Smooth muscle cell (in vitro differentiated cells): Measurements from ENCODE around the gene MYMK. TPM values are rescaled to one million over a fixed set of nuclear protein-coding genes. Genes with fewer than 3 reads are reported as not detected.

Source experiments
- DNase-seq: peaks from one replicate; lab custom pipeline; 2025; ENCODE audit not compliant: unreplicated experiment; lab: John Stamatoyannopoulos, UW
- H2AFZ ChIP-seq: fragments of 200-600 bp; sonication (generic); 2 replicates; pipeline ENCODE4 v1.6.0; 2016; ENCODE audit warnings: antibody characterized with exemption, low read depth, mild to moderate bottlenecking
- H3F3A ChIP-seq: fragments of 200-600 bp; sonication (generic); 2 replicates; pipeline ENCODE4 v1.6.0; 2017; ENCODE audit warnings: antibody characterized with exemption, low read depth
- H3K27ac ChIP-seq: fragments of 200-600 bp; sonication (generic); 2 replicates; pipeline ENCODE4 v1.5.1; 2016; ENCODE audit warnings: low read depth, mild to moderate bottlenecking
- H3K27me3 ChIP-seq: fragments of 200-600 bp; sonication (generic); 2 replicates; pipeline ENCODE4 v1.6.1; 2016; ENCODE audit warnings: low read depth, mild to moderate bottlenecking
- H3K36me3 ChIP-seq: fragments of 200-600 bp; sonication (generic); 2 replicates; pipeline ENCODE4 v1.5.1; 2016; ENCODE audit warnings: low read depth
- H3K4me1 ChIP-seq: fragments of 200-600 bp; sonication (generic); 2 replicates; pipeline ENCODE4 v1.5.1; 2016; ENCODE audit warnings: low read depth
- H3K4me2 ChIP-seq: fragments of 200-600 bp; sonication (generic); 2 replicates; pipeline ENCODE4 v1.6.0; 2016; ENCODE audit warnings: mild to moderate bottlenecking
- H3K4me3 ChIP-seq: fragments of 200-600 bp; sonication (generic); 2 replicates; pipeline ENCODE4 v1.5.1; 2016; ENCODE audit warnings: mild to moderate bottlenecking
- H3K79me2 ChIP-seq: fragments of 200-600 bp; sonication (generic); 2 replicates; pipeline ENCODE4 v1.6.0; 2016; ENCODE audit warnings: low read depth, mild to moderate bottlenecking
- H3K9ac ChIP-seq: fragments of 200-600 bp; sonication (generic); 2 replicates; pipeline ENCODE4 v1.6.0; 2016; ENCODE audit warnings: low read depth
- H3K9me3 ChIP-seq: fragments of 200-600 bp; sonication (generic); replicated peaks from 2 replicates; pipeline ENCODE4 v1.5.1; 2016; ENCODE audit warnings: low read depth
- H4K20me1 ChIP-seq: fragments of 200-600 bp; sonication (generic); 2 replicates; pipeline ENCODE4 v1.6.0; 2016; ENCODE audit warnings: low read depth
- CTCF ChIP-seq: fragments of 200-600 bp; sonication (generic); IDR thresholded peaks from 2 replicates; pipeline ENCODE4 v1.5.1; 2017; ENCODE audit warnings: borderline replicate concordance, mild to moderate bottlenecking, antibody characterized with exemption; ENCODE audit not compliant: insufficient read depth, poor library complexity, severe bottlenecking
- WGBS: methylation state at CpG from one replicate; pipeline ENCODE4 v1.1.7; 2016; ENCODE audit warnings: low lambda C conversion rate; 5-methylcytosine and 5-hydroxymethylcytosine counted together
- polyA plus RNA-seq: library from polyadenylated mRNA; unstranded; fragments of >200 nt; fragmentation: Nextera tagmentation; extraction: Ambion mirVana; gene quantifications from 2 replicates; pipeline ENCODE4 v1.2.1, GENCODE V29; 2016
- total RNA-seq: library from RNA; depleted of rRNA; stranded (reverse); fragments of >200 nt; gene quantifications from 2 replicates; pipeline ENCODE4 v1.2.3, GENCODE V29; 2014

Gene MYMK
- total and polyA plus RNA-seq, 2 experiments from 2014 or later, result not detected

GRCh38 chr9:133465984-133466383 is 58.8 kb downstream of the MYMK start:
- H3K4me2 ChIP-seq, result no peak overlapping the region
- DNase-seq, result no peak
- WGBS, result 94% methylated on average over 6 of the region's 6 CpGs
- H3K36me3 ChIP-seq, result no peaks in the 10 kb centered on the region
- H2AFZ ChIP-seq, result no peak overlapping the region
- no peak overlapping the region for H3K4me3 ChIP-seq
- TF ChIP-seq CTCF, result no peak
- H3K27ac ChIP-seq, result no peak overlapping the region
- H3K9me3 ChIP-seq, result no peaks in the 10 kb centered on the region
- no peaks in the 10 kb centered on the region for H3F3A ChIP-seq
- H3K79me2 ChIP-seq, result no peaks in the 10 kb centered on the region
- H3K4me1 ChIP-seq, result peaks cover 6% of the 10 kb centered on the region
- H4K20me1 ChIP-seq, result peaks cover 35% of the 10 kb centered on the region
- H3K9ac ChIP-seq, result no peak overlapping the region
- H3K27me3 ChIP-seq, result no peaks in the 10 kb centered on the region

DNA sequence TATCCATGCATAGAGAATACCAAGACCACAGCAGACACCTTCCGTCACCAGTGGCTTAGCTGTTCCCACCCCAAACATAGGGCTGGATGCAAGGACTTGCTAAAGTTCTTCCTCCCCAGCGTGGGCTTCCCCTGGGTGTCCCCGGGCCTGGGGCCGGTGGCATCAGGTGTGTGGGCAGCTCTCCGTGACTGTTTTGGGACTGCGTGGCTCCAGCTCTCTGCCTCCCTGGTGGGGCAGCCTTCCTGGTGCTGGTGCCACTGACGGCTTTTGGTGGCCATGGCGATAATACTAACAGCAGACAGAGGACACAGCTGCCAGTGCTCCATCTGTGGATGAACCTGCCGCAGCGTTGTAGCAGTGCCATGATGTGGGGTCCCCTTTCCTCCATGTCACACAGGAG is 60.1 kb downstream of the MYMK start:
- no peak for TF ChIP-seq CTCF
- Histone ChIP-seq H2AFZ (no peak overlapping the region), H3K9me3 (no peaks in the 10 kb centered on the region), H3K36me3 (no peaks in the 10 kb centered on the region), H3K9ac (no peak overlapping the region), H3K4me2 (no peak overlapping the region), H3K27ac (no peak overlapping the region), H3K4me1 (peaks cover 12% of the 10 kb centered on the region), H3F3A (no peaks in the 10 kb centered on the region), H4K20me1 (peaks cover 35% of the 10 kb centered on the region), H3K27me3 (no peaks in the 10 kb centered on the region), H3K4me3 (no peak overlapping the region), H3K79me2 (no peaks in the 10 kb centered on the region)
- WGBS, result 98% methylated on average over 10 of the region's 10 CpGs
- DNase-seq, result no peak

Other genes starting within 250 kb of the MYMK start
- gene ABO, start 249.8 kb downstream of the MYMK start, total RNA-seq, result 0.67 and 1.0 TPM in 2 replicates
- gene ABO, start 249.8 kb downstream of the MYMK start, polyA plus RNA-seq, result 0.37 and 2.1 TPM in 2 replicates
- gene SURF6, start 188.8 kb downstream of the MYMK start, total RNA-seq, result 8.1 and 11.7 TPM in 2 replicates
- gene SURF6, start 188.8 kb downstream of the MYMK start, polyA plus RNA-seq, result 16.5 and 17.8 TPM in 2 replicates
- 8.3 and 9.0 TPM in 2 replicates for gene MED22, start 176.8 kb downstream of the MYMK start, total RNA-seq
- gene MED22, start 176.8 kb downstream of the MYMK start, polyA plus RNA-seq, result 15.8 and 17.9 TPM in 2 replicates
- 1,134 and 1,254 TPM in 2 replicates for gene RPL7A, start 176.7 kb downstream of the MYMK start, total RNA-seq
- gene RPL7A, start 176.7 kb downstream of the MYMK start, polyA plus RNA-seq, result 372 and 413 TPM in 2 replicates
- gene SURF1, start 168.5 kb downstream of the MYMK start, total RNA-seq, result 23.8 and 33.5 TPM in 2 replicates
- 57.7 and 60.7 TPM in 2 replicates for gene SURF1, start 168.5 kb downstream of the MYMK start, polyA plus RNA-seq
- 2.8 and 11.4 TPM in 2 replicates for gene SURF2, start 168.4 kb downstream of the MYMK start, total RNA-seq
- gene SURF2, start 168.4 kb downstream of the MYMK start, polyA plus RNA-seq, result 21.4 and 28.9 TPM in 2 replicates
- 353 and 377 TPM in 2 replicates for gene SURF4, start 148.9 kb downstream of the MYMK start, total RNA-seq
- gene SURF4, start 148.9 kb downstream of the MYMK start, polyA plus RNA-seq, result 340 and 396 TPM in 2 replicates
- gene STKLD1, start 148.6 kb downstream of the MYMK start, total RNA-seq, result 2.7 TPM in 1 of 2 replicates, not detected in the other
- gene STKLD1, start 148.6 kb downstream of the MYMK start, polyA plus RNA-seq, result 0.90 and 0.99 TPM in 2 replicates
- gene REXO4, start 106.9 kb downstream of the MYMK start, total RNA-seq, result 11.5 and 12.9 TPM in 2 replicates
- 18.5 and 21.6 TPM in 2 replicates for gene REXO4, start 106.9 kb downstream of the MYMK start, polyA plus RNA-seq
- gene ADAMTS13, start 102.6 kb downstream of the MYMK start, total RNA-seq, result 1.4 and 3.1 TPM in 2 replicates
- 3.7 and 6.8 TPM in 2 replicates for gene ADAMTS13, start 102.6 kb downstream of the MYMK start, polyA plus RNA-seq
- gene CACFD1, start 65.0 kb downstream of the MYMK start, total RNA-seq, result 5.8 and 8.9 TPM in 2 replicates
- gene CACFD1, start 65.0 kb downstream of the MYMK start, polyA plus RNA-seq, result 22.8 and 27.1 TPM in 2 replicates
- gene SLC2A6, start 45.9 kb downstream of the MYMK start, total RNA-seq, result 12.7 and 13.8 TPM in 2 replicates
- gene SLC2A6, start 45.9 kb downstream of the MYMK start, polyA plus RNA-seq, result 21.0 and 28.3 TPM in 2 replicates
- 8.1 and 8.9 TPM in 2 replicates for gene ADAMTSL2, start 9.7 kb upstream of the MYMK start, total RNA-seq
- gene ADAMTSL2, start 9.7 kb upstream of the MYMK start, polyA plus RNA-seq, result 8.9 and 10.5 TPM in 2 replicates
- gene FAM163B, start 84.4 kb upstream of the MYMK start, total RNA-seq, result 0.49 and 8.0 TPM in 2 replicates
- 3.4 and 5.0 TPM in 2 replicates for gene FAM163B, start 84.4 kb upstream of the MYMK start, polyA plus RNA-seq
- gene DBH, start 111.4 kb upstream of the MYMK start, total RNA-seq, result not detected in 2 replicates
- gene DBH, start 111.4 kb upstream of the MYMK start, polyA plus RNA-seq, result 0.22 and 0.48 TPM in 2 replicates
- gene SARDH, start 213.4 kb upstream of the MYMK start, total RNA-seq, result 3.3 and 4.5 TPM in 2 replicates
- 10.1 and 11.8 TPM in 2 replicates for gene SARDH, start 213.4 kb upstream of the MYMK start, polyA plus RNA-seq